Activated CD8-positive, alpha-beta memory T cell treated with anti-CD3 and anti-CD28 coated beads for 48 hours (primary cell): Measurements from ENCODE around the gene MAP4K2.
"Not testable (repeated sequence)": the region's sequence is repeated elsewhere in the genome, so short reads cannot be mapped to it uniquely, and the experiment has no call there.

Experiments used
- DNase-seq, 3 experiments: peaks; one replicate each; pipeline ENCODE4 v3.0.0-alpha.2; 2020; ENCODE audit warnings: low read depth in 2 of 3, low spot score in 2 of 3

Gene MAP4K2

DNA sequence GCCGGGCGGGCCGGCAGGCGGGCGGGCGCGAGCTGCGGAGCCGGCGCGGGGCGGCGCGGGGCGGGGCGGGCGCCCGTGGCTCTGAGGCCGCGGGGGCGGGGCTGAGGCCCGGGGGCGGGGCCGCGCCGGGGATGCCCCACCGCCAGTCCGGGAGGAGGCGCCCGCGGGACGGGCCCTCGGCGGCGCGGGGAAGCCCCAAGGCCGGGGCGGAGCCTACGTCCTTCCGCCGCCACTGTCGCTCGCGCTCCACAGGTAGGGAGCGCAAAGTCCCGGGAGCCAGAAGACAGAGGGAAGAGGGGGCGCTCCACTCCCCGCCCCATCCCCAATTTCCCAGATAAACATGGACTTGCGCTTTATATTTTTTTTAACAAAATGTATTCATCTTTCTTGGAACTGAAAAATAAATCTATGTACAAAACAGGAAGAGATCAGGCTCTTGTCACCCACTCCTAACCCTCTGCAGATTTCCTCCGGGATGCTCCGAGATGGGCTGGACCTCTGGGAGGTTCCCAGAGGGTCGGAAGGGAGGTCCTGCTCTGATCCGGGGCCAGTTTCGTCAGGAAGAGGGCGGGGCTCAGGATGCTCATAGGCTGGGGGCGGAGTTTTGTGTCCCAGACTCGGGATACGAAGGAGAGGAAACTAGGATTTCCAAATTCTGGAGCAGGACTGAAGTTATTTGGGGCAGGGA is at the start of gene MAP4K2:
TSS of gene MAP4K2 (minus strand) at position 57 of the 688 bp plus-strand sequence. CDS start 65 bp downstream, outside the sequence.
- peak in 2 of 3 experiments; percentile 57 to 73 for DNase-seq

GRCh38 chr11:64851831-64852351 is 48.9 kb upstream of the MAP4K2 start:
- no peak for DNase-seq

GRCh38 chr11:64850979-64851567 is 48.1 kb upstream of the MAP4K2 start:
- DNase-seq = peak in 1 of 3 experiments; percentile 57

DNA sequence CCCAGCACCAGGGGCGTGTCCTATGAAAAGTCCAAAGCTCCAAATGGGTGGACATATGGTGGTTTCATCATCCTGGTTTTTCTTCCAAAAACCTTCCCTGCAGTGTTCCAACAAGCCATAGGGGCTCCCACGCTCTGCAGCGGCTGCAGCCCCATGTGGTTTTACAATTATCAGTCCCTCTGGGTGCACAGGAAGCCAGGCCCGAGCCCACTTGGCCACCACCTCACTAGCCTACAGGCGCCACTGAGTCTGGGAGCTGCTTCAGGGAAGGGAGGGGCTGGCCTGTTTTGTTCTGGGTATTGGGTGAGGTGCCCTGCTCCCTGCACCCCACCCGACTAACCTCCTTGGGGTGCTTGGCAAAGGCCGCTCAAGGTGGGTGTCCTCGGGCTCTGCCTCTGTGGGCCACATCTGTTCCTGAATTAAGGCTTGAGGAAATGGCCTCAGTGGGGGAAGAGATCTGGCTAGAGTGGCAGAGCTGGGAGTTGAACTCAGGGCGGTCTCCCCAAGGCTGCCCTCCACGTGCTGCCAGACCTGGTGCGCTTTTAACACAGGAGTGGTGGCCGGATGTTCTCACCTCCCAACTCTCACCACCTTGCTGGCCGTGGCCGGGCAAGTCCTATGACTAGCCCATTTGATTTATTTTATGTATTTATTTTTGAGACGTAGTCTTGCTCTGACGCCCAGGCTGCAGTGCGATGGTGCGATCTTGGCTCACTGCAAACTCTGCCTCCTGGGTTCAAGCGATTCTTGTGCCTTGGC is 46.8 kb upstream of the MAP4K2 start:
- DNase-seq = no peak

GRCh38 chr11:64848826-64849597 is 46.0 kb upstream of the MAP4K2 start:
- DNase-seq = no peak

- no peak for DNase-seq
Observed at GRCh38 chr11:64848214-64848825, 45.3 kb upstream of the MAP4K2 start.

DNA sequence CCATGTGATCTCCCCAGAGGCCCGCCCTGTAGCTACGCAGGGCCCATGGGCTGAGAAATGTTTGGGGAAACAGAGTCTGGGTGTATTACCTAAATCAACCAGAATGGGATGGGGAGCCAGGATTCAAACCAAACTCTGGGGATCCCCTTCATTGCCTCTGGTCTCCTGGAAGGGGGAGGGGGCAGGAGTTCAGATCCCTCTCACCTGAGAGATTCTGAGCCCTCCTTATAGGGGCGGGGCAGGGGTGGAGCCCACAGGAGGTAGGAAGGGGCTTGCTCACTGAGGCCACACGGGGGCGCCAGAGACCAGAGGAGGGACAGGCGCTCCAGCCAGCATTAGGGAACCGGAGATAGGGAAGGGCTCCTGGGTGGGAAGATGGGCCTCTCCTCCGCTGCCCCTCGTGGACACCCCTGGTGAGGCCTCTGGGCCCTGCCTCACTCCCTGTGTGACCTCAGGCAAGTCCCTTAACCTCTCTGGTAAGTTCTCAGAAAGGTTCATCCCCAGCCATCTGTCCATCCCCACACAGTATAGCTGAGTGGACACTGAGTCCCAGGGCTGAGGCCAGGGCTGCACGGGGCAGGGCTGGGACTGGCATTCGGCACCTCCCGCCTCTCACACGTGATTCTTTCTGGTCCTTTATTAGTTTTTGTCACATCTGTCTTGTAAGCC is 44.1 kb upstream of the MAP4K2 start:
- DNase-seq = peak in 2 of 3 experiments; percentile 95 to 97

- not testable (repeated sequence) for DNase-seq
Observed at GRCh38 chr11:64845776-64846129, 42.7 kb upstream of the MAP4K2 start.

DNA sequence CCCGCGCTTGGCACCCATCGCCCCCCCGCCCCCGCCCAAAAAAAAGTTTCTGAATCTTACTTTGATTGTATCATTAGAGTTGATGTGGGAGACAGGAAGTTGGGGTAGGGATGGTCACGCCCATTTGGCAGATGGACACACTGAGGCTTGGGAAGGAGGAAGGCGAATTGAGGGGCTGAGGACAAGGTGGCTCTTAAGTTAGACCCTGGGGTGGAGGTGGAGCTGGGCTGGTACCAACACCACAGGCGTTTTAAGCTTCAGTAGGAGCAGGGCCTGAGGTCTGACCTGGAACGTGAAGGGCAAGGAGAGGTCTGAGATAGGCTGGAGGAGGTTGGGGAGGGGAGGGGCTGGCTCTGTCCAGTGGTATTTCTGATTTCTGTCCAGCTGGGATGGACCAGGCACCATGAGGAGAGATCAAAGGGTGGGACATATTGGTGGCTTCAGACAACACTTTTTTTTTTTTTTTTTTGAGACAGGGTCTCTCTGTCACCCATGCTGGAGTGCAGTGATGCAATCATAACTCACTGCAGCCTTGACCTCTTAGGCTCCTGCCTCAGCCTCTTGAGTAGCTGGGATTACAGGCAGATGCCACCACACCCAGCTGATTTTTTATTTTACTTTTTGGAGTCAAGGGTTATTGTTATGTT is 42.2 kb upstream of the MAP4K2 start:
- no peak for DNase-seq

DNA sequence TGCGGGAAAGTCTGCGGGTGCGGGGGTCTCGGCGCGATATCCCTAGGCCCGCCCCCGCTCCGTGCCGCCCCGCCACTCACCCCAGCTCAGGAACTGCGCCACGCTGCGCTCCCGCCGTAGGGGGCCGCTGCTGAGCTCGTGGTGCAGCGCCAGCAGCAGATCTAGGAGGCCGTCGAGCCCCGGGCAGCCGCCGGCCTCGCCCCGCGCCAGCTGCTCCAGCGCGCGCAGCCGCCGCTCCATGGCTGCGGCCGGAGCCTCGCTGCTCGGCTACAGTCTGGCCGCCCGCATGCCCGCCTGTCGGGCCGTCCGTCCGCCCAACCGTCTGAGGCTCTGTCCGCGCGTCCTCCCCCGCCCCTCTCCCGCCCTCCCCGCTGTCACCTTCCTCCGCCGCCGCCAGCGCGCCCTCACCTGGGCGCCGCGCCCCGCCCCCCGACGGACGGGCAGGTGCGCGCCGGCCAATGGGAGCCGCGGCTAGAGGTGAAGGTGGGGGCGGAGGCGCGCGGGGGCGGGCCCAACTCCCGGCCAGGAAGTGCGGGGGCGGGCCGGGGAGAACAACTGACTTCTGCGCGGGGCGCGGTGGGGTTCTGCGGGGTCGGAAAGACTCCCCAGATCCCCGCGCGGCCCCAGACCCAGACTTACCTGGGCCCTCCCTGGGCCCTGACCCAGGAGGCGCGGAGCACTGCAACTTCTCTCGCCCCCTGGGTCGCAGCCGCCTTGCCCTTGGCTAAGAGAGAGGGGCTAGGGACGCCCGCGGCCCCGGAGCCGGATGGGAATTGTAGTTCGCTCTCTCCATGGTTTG is 41.5 kb upstream of the MAP4K2 start, which contains the start of gene CDC42BPG:
TSS of gene CDC42BPG (minus strand) at position 324 of the 799 bp plus-strand sequence. CDS start at position 240, 84 bp downstream.
- DNase-seq = peak in 1 of 3 experiments; percentile 40

- DNase-seq = no peak
Observed at GRCh38 chr11:64843686-64844329, 40.8 kb upstream of the MAP4K2 start.

DNA sequence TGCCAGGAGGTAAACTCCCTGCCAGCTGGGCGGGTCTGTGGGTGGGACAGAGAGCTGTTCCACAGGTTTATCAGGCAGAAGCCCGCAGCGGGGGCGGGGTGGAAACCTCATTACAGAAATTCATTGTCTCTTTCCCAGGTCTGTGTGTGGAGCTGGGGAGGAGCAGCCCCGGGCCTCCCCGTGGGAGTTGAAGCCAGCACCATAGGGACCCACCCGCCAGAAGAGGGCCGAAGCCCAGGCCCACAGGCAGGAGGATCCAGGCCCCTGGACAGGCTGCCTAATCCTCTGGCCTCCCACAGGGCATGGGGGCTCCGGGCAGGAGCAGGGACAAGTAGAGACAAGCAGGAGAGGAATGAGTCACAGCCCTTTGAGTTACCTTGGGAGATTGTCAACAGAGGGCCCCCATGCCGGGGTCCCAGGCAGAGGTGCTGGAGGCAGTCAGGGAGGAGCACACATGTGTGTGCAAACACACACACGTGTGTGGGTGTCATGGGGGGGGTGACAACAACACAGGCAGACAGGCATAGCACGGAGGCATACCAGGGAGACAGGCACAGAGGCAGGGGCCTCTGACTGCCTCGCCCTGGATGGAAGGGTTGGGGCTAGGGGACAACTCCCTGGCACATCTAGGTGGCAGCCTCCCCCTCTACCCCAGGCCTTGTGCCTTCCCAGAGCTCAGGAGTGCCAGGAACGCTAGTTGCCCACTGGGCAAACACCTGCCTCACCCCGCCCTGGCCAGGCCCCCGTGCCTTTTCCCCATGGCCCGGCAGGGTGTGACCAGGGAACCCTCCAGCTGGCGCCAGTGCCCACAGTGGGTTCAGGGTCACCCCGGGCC is 40.1 kb upstream of the MAP4K2 start:
- DNase-seq = no peak

- no peak for DNase-seq
Observed at GRCh38 chr11:64842366-64842759, 39.3 kb upstream of the MAP4K2 start.

- DNase-seq = no peak
Observed at GRCh38 chr11:64841592-64842365, 38.8 kb upstream of the MAP4K2 start.

DNA sequence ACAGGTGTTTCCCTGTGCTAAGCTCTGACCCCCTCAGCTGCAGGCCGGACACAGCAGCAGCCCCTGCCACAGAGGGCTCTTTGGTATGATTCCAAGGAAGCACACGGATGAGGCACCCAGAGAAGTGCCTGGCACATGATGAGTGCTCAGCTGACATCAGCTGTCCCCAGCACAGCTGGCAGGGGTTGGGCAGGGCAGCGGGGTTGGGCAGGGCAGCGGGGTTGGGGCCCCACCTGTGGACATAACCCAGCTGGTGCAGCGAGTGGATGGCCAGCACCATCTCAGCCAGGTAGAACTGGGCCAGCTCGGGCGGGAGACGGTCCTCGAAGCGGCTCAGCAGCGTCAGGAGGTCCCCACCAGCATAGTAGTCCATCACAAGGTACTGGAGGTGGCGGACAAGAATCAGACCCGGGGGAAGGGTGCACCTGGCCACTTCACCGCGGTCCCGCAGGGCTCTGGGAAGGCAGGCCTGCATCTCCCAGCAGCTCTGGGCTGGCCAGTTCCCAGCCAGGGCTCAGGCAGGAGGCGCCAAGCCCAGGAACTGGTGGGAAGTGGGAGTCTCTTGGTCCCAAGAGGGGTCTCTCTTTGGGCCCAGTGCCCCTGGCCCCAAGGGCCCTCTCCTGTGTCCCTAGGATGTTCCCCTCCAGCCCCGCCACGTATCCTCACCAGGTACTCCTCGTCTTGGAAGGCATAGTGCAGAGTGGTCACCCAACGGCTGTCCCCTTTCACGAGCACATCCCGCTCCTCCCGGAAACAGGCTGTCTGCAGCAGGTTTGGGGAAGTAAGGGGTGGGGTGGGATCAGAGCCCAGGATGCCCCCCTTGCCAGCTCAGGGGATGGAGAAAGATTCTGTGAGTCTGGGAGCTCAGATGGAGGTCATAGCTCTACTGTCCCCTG is 37.1 kb upstream of the MAP4K2 start:
- no peak for DNase-seq

GRCh38 chr11:64839335-64839734 is 36.3 kb upstream of the MAP4K2 start:
- no peak for DNase-seq
